DMS114 treated with DMSO at 0.1 percent for 48 hours (cell line): Measurements from ENCODE around the gene SMS.

Experiments used
- DNase-seq: peaks from one replicate; lab custom pipeline; 2025; ENCODE audit not compliant: unreplicated experiment; lab: John Stamatoyannopoulos, UW

SMS gene

GRCh38 chrX:22037225-22037624 is 96.7 kb downstream of the SMS start:
- DNase-seq, result no peak

- no peak for DNase-seq
Observed at GRCh38 chrX:22037911-22038537, 97.5 kb downstream of the SMS start.

GRCh38 chrX:22039541-22039940 is 99.0 kb downstream of the SMS start:
- no peak for DNase-seq

GRCh38 chrX:22040184-22040583 is 99.7 kb downstream of the SMS start:
- no peak for DNase-seq

GRCh38 chrX:22041907-22042530 is 101.5 kb downstream of the SMS start:
- no peak for DNase-seq

- DNase-seq, result no peak
Observed at GRCh38 chrX:22043872-22044271, 103.4 kb downstream of the SMS start.
